GM23338 (cell line): ENCODE results near the gene SH3RF2. TPM values are rescaled to one million over a fixed set of nuclear protein-coding genes. Genes with fewer than 3 reads are reported as not detected.

ENCODE experiments used
- ATAC-seq: fragments of 200-7000 bp; cut with Tn5 transposase; 3 replicates; pipeline ENCODE4 v1.9.1; 2020
- DNase-seq: peaks from one replicate; pipeline ENCODE4 v3.0.0-alpha.2; 2015; ENCODE audit warnings: low spot score
- H2AFZ ChIP-seq: fragments of 200-600 bp; sonication (generic); 2 replicates; pipeline ENCODE4 v1.8.0; 2016; ENCODE audit warnings: antibody characterized with exemption, mild to moderate bottlenecking, moderate library complexity
- H3F3A ChIP-seq: fragments of 200-600 bp; sonication (generic); replicated peaks from 2 replicates; pipeline ENCODE4 v1.8.0; 2017; ENCODE audit warnings: antibody characterized with exemption, mixed run types, low read depth
- H3K27ac ChIP-seq: fragments of 200-600 bp; sonication (generic); 2 replicates; pipeline ENCODE4 v1.6.1; 2016; ENCODE audit warnings: low read depth
- H3K27me3 ChIP-seq: fragments of 200-600 bp; sonication (generic); 2 replicates; pipeline ENCODE4 v1.8.0; 2016; ENCODE audit warnings: mild to moderate bottlenecking, mixed run types, moderate library complexity; ENCODE audit not compliant: insufficient read depth
- H3K36me3 ChIP-seq: fragments of 200-600 bp; sonication (generic); 2 replicates; pipeline ENCODE4 v1.8.0; 2016; ENCODE audit warnings: mild to moderate bottlenecking; ENCODE audit not compliant: insufficient read depth
- H3K4me1 ChIP-seq: fragments of 200-600 bp; sonication (generic); 2 replicates; pipeline ENCODE4 v1.8.0; 2016; ENCODE audit warnings: mild to moderate bottlenecking, moderate library complexity; ENCODE audit not compliant: insufficient read depth
- H3K4me2 ChIP-seq: fragments of 200-600 bp; sonication (generic); 2 replicates; pipeline ENCODE4 v1.7.1; 2017; ENCODE audit warnings: mixed run types
- H3K4me3 ChIP-seq: fragments of 200-600 bp; sonication (generic); 2 replicates; pipeline ENCODE4 v1.6.1; 2016; ENCODE audit warnings: mixed run types
- H3K79me2 ChIP-seq: fragments of 200-600 bp; sonication (generic); replicated peaks from 2 replicates; pipeline ENCODE4 v1.8.0; 2017; ENCODE audit warnings: mild to moderate bottlenecking; ENCODE audit not compliant: insufficient read depth
- H3K9me2 ChIP-seq: fragments of 200-600 bp; sonication (generic); 2 replicates; pipeline ENCODE4 v1.8.0; 2017; ENCODE audit not compliant: insufficient read depth
- H4K20me1 ChIP-seq: fragments of 200-600 bp; sonication (generic); replicated peaks from 2 replicates; pipeline ENCODE4 v1.8.0; 2017; ENCODE audit warnings: mild to moderate bottlenecking; ENCODE audit not compliant: insufficient read depth
- H3K27ac Mint-ChIP-seq: 2 replicates; pipeline ENCODE4 v1.8.0; 2020; ENCODE audit warnings: inconsistent platforms, mild to moderate bottlenecking, moderate library complexity, mixed read lengths
- H3K27me3 Mint-ChIP-seq: 3 replicates; pipeline ENCODE4 v1.8.0; 2022; ENCODE audit warnings: low read depth, mild to moderate bottlenecking, moderate library complexity, mixed read lengths, inconsistent platforms; ENCODE audit not compliant: insufficient read depth, poor library complexity
- H3K36me3 Mint-ChIP-seq: 3 replicates; pipeline ENCODE4 v1.8.0; 2021; ENCODE audit warnings: low read depth, mild to moderate bottlenecking, inconsistent platforms, moderate library complexity, mixed read lengths
- H3K4me1 Mint-ChIP-seq: 3 replicates; pipeline ENCODE4 v1.8.0; 2020; ENCODE audit warnings: mild to moderate bottlenecking, inconsistent platforms, mixed read lengths
- H3K4me3 Mint-ChIP-seq: 3 replicates; pipeline ENCODE4 v1.8.0; 2021; ENCODE audit warnings: moderate library complexity, mild to moderate bottlenecking, inconsistent platforms, mixed read lengths
- H3K9me3 Mint-ChIP-seq: 3 replicates; pipeline ENCODE4 v1.8.0; 2020; ENCODE audit warnings: moderate library complexity, mild to moderate bottlenecking, inconsistent platforms, mixed read lengths
- CREB1 ChIP-seq: fragments of 250-450 bp; sonication (Bioruptor Pico); IDR thresholded peaks from 2 replicates; pipeline ENCODE4 v1.5.0; 2020; ENCODE audit warnings: low read depth, mild to moderate bottlenecking, moderate library complexity
- EZH2 ChIP-seq: fragments of 200-600 bp; sonication (generic); IDR thresholded peaks from one replicate; pipeline ENCODE4 v1.8.0; 2017; ENCODE audit warnings: antibody characterized with exemption, mild to moderate bottlenecking, low read depth; ENCODE audit not compliant: unreplicated experiment
- EZH2phosphoT487 ChIP-seq: fragments of 200-600 bp; sonication (generic); IDR thresholded peaks from one replicate; pipeline ENCODE4 v1.8.1; 2018; ENCODE audit warnings: antibody characterized with exemption; ENCODE audit not compliant: unreplicated experiment
- NANOG ChIP-seq: IDR thresholded peaks from 2 replicates; pipeline ENCODE4 v1.6.1; 2016; ENCODE audit warnings: antibody characterized with exemption, borderline replicate concordance
- STAT1 ChIP-seq: IDR thresholded peaks from one replicate; pipeline ENCODE4 v1.6.1; 2016; ENCODE audit warnings: antibody characterized with exemption; ENCODE audit not compliant: unreplicated experiment
- ZNF114 ChIP-seq: fragments of 250-450 bp; sonication (Bioruptor Pico); IDR thresholded peaks from 2 replicates; pipeline ENCODE4 v1.5.0; 2020; ENCODE audit warnings: mild to moderate bottlenecking, moderate library complexity
- ZNF331 ChIP-seq: fragments of 250-450 bp; sonication (Bioruptor Pico); IDR thresholded peaks from 2 replicates; pipeline ENCODE4 v1.5.0; 2020; ENCODE audit warnings: low read depth, mild to moderate bottlenecking, moderate library complexity
- polyA plus RNA-seq: library from polyadenylated mRNA; unstranded; fragments of >200 nt; fragmentation: Nextera tagmentation; extraction: Ambion mirVana; gene quantifications from 2 replicates; pipeline ENCODE4 v1.2.1, GENCODE V29; 2016
- total RNA-seq: library from RNA; depleted of rRNA; stranded (reverse); fragments of >200 nt; shearing (Covaris generic); gene quantifications from 2 replicates; pipeline ENCODE4 v1.2.3, GENCODE V29; 2014
- TF ChIP-seq, protein P1 (sequence below): IDR thresholded peaks from 2 replicates; pipeline ENCODE4 v1.6.1; 2016; ENCODE audit warnings: antibody characterized with exemption
- TF ChIP-seq, protein P2 (sequence below), 2 experiments: fragments of 200-600 bp in 1 of 2; sonication (generic) in 1 of 2; conservative IDR thresholded peaks; 2 replicates each; pipeline versions ENCODE4 v1.5.1 to v1.6.1; 2016 to 2017; ENCODE audit warnings: antibody characterized with exemption in 2 of 2, low read depth in 2 of 2, mild to moderate bottlenecking in 2 of 2, moderate library complexity in 1 of 2
- TF ChIP-seq, protein P3 (sequence below): IDR thresholded peaks from one replicate; pipeline ENCODE4 v1.6.1; 2018; ENCODE audit warnings: antibody characterized with exemption; ENCODE audit not compliant: unreplicated experiment
- TF ChIP-seq, protein P4 (sequence below): fragments of 250-450 bp; sonication (Bioruptor Pico); IDR thresholded peaks from 2 replicates; pipeline ENCODE4 v1.5.0; 2020; ENCODE audit warnings: mild to moderate bottlenecking, moderate library complexity

Gene SH3RF2
- total and polyA plus RNA-seq, 2 experiments from 2014 or later, result 1.7 to 2.4 TPM

DNA sequence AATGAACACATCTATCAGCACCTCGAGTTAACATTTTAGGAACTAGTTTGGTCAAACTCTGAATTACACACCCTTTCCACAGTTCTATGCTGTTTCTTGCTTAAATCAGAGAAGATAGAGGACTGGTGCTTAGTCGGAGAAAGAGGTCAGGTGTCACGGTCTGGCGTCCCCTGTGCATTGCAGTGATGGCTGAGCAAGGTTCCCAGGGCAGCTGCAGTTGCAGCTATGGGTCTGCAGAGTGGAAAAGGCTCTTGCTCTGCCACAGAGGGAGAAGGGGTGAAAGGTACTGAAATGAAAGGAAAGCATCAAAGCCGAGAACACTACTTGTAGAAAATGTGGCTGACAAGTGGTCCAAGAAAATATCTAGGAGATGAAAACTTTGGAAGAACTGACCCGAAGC lies 25.2 kb upstream of the SH3RF2 start (continued):
- TF ChIP-seq, protein P1, sequence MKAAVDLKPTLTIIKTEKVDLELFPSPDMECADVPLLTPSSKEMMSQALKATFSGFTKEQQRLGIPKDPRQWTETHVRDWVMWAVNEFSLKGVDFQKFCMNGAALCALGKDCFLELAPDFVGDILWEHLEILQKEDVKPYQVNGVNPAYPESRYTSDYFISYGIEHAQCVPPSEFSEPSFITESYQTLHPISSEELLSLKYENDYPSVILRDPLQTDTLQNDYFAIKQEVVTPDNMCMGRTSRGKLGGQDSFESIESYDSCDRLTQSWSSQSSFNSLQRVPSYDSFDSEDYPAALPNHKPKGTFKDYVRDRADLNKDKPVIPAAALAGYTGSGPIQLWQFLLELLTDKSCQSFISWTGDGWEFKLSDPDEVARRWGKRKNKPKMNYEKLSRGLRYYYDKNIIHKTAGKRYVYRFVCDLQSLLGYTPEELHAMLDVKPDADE, result no peak
- TF ChIP-seq EZH2phosphoT487, result no peak
- TF ChIP-seq, protein P2, sequence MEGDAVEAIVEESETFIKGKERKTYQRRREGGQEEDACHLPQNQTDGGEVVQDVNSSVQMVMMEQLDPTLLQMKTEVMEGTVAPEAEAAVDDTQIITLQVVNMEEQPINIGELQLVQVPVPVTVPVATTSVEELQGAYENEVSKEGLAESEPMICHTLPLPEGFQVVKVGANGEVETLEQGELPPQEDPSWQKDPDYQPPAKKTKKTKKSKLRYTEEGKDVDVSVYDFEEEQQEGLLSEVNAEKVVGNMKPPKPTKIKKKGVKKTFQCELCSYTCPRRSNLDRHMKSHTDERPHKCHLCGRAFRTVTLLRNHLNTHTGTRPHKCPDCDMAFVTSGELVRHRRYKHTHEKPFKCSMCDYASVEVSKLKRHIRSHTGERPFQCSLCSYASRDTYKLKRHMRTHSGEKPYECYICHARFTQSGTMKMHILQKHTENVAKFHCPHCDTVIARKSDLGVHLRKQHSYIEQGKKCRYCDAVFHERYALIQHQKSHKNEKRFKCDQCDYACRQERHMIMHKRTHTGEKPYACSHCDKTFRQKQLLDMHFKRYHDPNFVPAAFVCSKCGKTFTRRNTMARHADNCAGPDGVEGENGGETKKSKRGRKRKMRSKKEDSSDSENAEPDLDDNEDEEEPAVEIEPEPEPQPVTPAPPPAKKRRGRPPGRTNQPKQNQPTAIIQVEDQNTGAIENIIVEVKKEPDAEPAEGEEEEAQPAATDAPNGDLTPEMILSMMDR (conservative IDR thresholded peaks at IDR 0.05; ENCODE audit: low read depth in 2 of 2), result no peak
- no peak for TF ChIP-seq EZH2
- no peak for TF ChIP-seq STAT1
- TF ChIP-seq CREB1 (CRISPR knock-in tag), result no peak
- TF ChIP-seq NANOG, result no peak
- no peak for TF ChIP-seq ZNF114 (CRISPR knock-in tag)
- TF ChIP-seq, protein P3, sequence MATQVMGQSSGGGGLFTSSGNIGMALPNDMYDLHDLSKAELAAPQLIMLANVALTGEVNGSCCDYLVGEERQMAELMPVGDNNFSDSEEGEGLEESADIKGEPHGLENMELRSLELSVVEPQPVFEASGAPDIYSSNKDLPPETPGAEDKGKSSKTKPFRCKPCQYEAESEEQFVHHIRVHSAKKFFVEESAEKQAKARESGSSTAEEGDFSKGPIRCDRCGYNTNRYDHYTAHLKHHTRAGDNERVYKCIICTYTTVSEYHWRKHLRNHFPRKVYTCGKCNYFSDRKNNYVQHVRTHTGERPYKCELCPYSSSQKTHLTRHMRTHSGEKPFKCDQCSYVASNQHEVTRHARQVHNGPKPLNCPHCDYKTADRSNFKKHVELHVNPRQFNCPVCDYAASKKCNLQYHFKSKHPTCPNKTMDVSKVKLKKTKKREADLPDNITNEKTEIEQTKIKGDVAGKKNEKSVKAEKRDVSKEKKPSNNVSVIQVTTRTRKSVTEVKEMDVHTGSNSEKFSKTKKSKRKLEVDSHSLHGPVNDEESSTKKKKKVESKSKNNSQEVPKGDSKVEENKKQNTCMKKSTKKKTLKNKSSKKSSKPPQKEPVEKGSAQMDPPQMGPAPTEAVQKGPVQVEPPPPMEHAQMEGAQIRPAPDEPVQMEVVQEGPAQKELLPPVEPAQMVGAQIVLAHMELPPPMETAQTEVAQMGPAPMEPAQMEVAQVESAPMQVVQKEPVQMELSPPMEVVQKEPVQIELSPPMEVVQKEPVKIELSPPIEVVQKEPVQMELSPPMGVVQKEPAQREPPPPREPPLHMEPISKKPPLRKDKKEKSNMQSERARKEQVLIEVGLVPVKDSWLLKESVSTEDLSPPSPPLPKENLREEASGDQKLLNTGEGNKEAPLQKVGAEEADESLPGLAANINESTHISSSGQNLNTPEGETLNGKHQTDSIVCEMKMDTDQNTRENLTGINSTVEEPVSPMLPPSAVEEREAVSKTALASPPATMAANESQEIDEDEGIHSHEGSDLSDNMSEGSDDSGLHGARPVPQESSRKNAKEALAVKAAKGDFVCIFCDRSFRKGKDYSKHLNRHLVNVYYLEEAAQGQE, result no peak
- TF ChIP-seq ZNF331 (CRISPR knock-in tag), result no peak

DNA sequence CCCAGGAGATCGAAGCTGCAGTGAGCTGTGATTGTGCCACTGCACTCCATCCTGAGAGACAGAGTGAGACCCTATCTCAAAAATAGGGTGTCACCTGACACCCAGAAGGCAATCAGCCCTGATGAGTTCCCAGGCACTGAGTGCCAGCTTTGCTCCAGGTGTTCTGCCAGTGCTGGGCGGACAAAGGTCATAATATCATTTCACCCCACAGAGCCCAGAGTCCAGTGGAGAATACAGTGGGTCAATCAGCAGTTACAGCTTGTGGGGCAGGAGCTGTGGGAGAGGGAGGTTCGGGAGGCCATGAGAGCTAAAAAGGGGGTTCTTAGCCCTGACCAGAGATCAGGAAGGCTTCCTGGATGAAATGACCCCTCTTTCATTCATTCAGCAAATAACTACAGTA lies 24.4 kb upstream of the SH3RF2 start:
- Histone ChIP-seq H4K20me1 (no peaks in the 10 kb centered on the region), H3K4me1 (0 out of 2 replicates have a peak, but pooled peaks cover 5% of the 10 kb centered on the region), H3K27me3 (no peaks in the 10 kb centered on the region), H2AFZ (no peak overlapping the region), H3K4me3 (no peak overlapping the region), H3K79me2 (no peaks in the 10 kb centered on the region), H3K36me3 (no peaks in the 10 kb centered on the region), H3K4me2 (no peak overlapping the region), H3F3A (no peaks in the 10 kb centered on the region), H3K27ac (no peak overlapping the region), H3K9me2 (peaks cover 5% of the 10 kb centered on the region; the same call in 1 of the 2 replicates)
- peaks cover 4% of the 10 kb centered on the region for H3K27me3 Mint-ChIP-seq
- no peak for DNase-seq
- H3K9me3 Mint-ChIP-seq, result no peaks in the 10 kb centered on the region
- H3K4me1 Mint-ChIP-seq, result peaks cover 7% of the 10 kb centered on the region
- H3K4me3 Mint-ChIP-seq, result no peak overlapping the region
- no peak overlapping the region for H3K27ac Mint-ChIP-seq
- ATAC-seq, result no peak
- H3K36me3 Mint-ChIP-seq, result no peaks in the 10 kb centered on the region
- TF ChIP-seq, protein P4, sequence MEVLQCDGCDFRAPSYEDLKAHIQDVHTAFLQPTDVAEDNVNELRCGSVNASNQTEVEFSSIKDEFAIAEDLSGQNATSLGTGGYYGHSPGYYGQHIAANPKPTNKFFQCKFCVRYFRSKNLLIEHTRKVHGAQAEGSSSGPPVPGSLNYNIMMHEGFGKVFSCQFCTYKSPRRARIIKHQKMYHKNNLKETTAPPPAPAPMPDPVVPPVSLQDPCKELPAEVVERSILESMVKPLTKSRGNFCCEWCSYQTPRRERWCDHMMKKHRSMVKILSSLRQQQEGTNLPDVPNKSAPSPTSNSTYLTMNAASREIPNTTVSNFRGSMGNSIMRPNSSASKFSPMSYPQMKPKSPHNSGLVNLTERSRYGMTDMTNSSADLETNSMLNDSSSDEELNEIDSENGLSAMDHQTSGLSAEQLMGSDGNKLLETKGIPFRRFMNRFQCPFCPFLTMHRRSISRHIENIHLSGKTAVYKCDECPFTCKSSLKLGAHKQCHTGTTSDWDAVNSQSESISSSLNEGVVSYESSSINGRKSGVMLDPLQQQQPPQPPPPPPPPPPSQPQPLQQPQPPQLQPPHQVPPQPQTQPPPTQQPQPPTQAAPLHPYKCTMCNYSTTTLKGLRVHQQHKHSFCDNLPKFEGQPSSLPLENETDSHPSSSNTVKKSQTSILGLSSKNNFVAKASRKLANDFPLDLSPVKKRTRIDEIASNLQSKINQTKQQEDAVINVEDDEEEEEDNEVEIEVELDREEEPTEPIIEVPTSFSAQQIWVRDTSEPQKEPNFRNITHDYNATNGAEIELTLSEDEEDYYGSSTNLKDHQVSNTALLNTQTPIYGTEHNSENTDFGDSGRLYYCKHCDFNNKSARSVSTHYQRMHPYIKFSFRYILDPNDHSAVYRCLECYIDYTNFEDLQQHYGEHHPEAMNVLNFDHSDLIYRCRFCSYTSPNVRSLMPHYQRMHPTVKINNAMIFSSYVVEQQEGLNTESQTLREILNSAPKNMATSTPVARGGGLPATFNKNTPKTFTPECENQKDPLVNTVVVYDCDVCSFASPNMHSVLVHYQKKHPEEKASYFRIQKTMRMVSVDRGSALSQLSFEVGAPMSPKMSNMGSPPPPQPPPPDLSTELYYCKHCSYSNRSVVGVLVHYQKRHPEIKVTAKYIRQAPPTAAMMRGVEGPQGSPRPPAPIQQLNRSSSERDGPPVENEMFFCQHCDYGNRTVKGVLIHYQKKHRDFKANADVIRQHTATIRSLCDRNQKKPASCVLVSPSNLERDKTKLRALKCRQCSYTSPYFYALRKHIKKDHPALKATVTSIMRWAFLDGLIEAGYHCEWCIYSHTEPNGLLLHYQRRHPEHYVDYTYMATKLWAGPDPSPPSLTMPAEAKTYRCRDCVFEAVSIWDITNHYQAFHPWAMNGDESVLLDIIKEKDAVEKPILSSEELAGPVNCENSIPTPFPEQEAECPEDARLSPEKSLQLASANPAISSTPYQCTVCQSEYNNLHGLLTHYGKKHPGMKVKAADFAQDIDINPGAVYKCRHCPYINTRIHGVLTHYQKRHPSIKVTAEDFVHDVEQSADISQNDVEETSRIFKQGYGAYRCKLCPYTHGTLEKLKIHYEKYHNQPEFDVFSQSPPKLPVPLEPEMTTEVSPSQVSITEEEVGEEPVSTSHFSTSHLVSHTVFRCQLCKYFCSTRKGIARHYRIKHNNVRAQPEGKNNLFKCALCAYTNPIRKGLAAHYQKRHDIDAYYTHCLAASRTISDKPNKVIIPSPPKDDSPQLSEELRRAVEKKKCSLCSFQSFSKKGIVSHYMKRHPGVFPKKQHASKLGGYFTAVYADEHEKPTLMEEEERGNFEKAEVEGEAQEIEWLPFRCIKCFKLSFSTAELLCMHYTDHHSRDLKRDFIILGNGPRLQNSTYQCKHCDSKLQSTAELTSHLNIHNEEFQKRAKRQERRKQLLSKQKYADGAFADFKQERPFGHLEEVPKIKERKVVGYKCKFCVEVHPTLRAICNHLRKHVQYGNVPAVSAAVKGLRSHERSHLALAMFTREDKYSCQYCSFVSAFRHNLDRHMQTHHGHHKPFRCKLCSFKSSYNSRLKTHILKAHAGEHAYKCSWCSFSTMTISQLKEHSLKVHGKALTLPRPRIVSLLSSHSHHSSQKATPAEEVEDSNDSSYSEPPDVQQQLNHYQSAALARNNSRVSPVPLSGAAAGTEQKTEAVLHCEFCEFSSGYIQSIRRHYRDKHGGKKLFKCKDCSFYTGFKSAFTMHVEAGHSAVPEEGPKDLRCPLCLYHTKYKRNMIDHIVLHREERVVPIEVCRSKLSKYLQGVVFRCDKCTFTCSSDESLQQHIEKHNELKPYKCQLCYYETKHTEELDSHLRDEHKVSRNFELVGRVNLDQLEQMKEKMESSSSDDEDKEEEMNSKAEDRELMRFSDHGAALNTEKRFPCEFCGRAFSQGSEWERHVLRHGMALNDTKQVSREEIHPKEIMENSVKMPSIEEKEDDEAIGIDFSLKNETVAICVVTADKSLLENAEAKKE (CRISPR knock-in tag), result no peak
- TF ChIP-seq ZNF331 (CRISPR knock-in tag) (no peak), EZH2phosphoT487 (no peak), CREB1 (CRISPR knock-in tag) (no peak)
- TF ChIP-seq, protein P1, result no peak
